SK-N-SH (cell line): ENCODE results near the gene RBM33. TPM values are rescaled to one million over a fixed set of nuclear protein-coding genes. Genes with fewer than 3 reads are reported as not detected.

Experiments used
- CTCF ChIA-PET: fragments of 300-600, 350-600 bp; formaldehyde crosslinking; extraction: SDS; loops from one replicate; lab custom pipeline; 2021; lab: Yijun Ruan, JAX
- POLR2A ChIA-PET: fragments of 350-600 bp; sonication (Branson Sonifier 250); formaldehyde crosslinking; extraction: SDS; loops from one replicate; lab custom pipeline; 2020; ENCODE audit warnings: antibody characterized with exemption, inconsistent platforms; lab: Yijun Ruan, JAX
- DNase-seq: peaks from one replicate; pipeline ENCODE4 v3.0.0; 2012
- H2AFZ ChIP-seq: fragments of 200-600 bp; sonication (generic); 2 replicates; pipeline ENCODE4 v1.8.1; 2016; ENCODE audit warnings: antibody characterized with exemption, mild to moderate bottlenecking, low read depth
- H3F3A ChIP-seq: fragments of 200-600 bp; sonication (generic); replicated peaks from 2 replicates; pipeline ENCODE3; 2016; ENCODE audit warnings: antibody characterized with exemption, mild to moderate bottlenecking; ENCODE audit not compliant: insufficient read depth
- H3K27ac ChIP-seq, 2 experiments: fragments of 200-500 bp in 1 of 2; fragments of 200-600 bp in 1 of 2; sonication (Bioruptor generic) in 1 of 2; sonication (generic), shearing (Covaris generic) in 1 of 2; 2 replicates each; pipeline versions ENCODE4 v1.5.1 to v1.6.1; 2014 to 2016; ENCODE audit warnings: low read depth in 2 of 2, inconsistent platforms in 1 of 2, low read length in 1 of 2, mild to moderate bottlenecking in 1 of 2, mixed read lengths in 1 of 2
- H3K27me3 ChIP-seq: fragments of 200-600 bp; sonication (generic), shearing (Covaris generic); 2 replicates; pipeline ENCODE4 v1.6.1; 2016; ENCODE audit warnings: mixed run types; ENCODE audit not compliant: insufficient read depth
- H3K36me3 ChIP-seq, 2 experiments: fragments of 200-500 bp in 1 of 2; fragments of 200-600 bp in 1 of 2; sonication (Bioruptor generic) in 1 of 2; sonication (generic) in 1 of 2; replicated peaks in 1 of 2; 2 replicates each; pipeline versions ENCODE3 to v1.5.1; 2014 to 2016; ENCODE audit warnings: low read length in 1 of 2, mild to moderate bottlenecking in 1 of 2; ENCODE audit not compliant: insufficient read depth in 2 of 2, control insufficient read depth in 1 of 2
- H3K4me1 ChIP-seq, 2 experiments: fragments of 200-500 bp in 1 of 2; fragments of 200-600 bp in 1 of 2; sonication (Bioruptor generic) in 1 of 2; sonication (generic), shearing (Covaris generic) in 1 of 2; 2 replicates each; pipeline versions ENCODE4 v1.5.1 to v1.6.1; 2014 to 2016; ENCODE audit warnings: low read depth in 1 of 2, low read length in 1 of 2, mixed run types in 1 of 2; ENCODE audit not compliant: insufficient read depth in 2 of 2, control insufficient read depth in 1 of 2
- H3K4me2 ChIP-seq: fragments of 200-600 bp; sonication (generic), shearing (Covaris generic); 2 replicates; pipeline ENCODE4 v1.6.1; 2017; ENCODE audit warnings: mixed run types
- H3K4me3 ChIP-seq, 2 experiments: fragments of 200-500 bp in 1 of 2; fragments of 200-600 bp in 1 of 2; sonication (Bioruptor generic) in 1 of 2; sonication (generic), shearing (Covaris generic) in 1 of 2; 2 replicates each; pipeline versions ENCODE4 v1.5.1 to v1.8.1; 2014 to 2016; ENCODE audit warnings: low read depth in 2 of 2, inconsistent platforms in 1 of 2, low read length in 1 of 2, mild to moderate bottlenecking in 1 of 2, mixed read lengths in 1 of 2, moderate library complexity in 1 of 2
- H3K79me2 ChIP-seq: fragments of 200-600 bp; sonication (generic); 2 replicates; pipeline ENCODE4 v1.8.1; 2017; ENCODE audit warnings: mild to moderate bottlenecking; ENCODE audit not compliant: insufficient read depth
- H3K9ac ChIP-seq: fragments of 200-600 bp; sonication (generic); 2 replicates; pipeline ENCODE4 v1.6.1; 2017; ENCODE audit warnings: mixed run types
- H3K9me2 ChIP-seq: fragments of 200-600 bp; sonication (generic); 2 replicates; pipeline ENCODE4 v1.6.1; 2017; ENCODE audit warnings: mixed run types
- H3K9me3 ChIP-seq: fragments of 200-600 bp; sonication (generic); 2 replicates; pipeline ENCODE4 v1.6.1; 2017; ENCODE audit warnings: mixed run types, mild to moderate bottlenecking, moderate library complexity
- H4K20me1 ChIP-seq: fragments of 200-600 bp; sonication (generic); 2 replicates; pipeline ENCODE4 v1.6.1; 2017; ENCODE audit warnings: mild to moderate bottlenecking, mixed run types; ENCODE audit not compliant: insufficient read depth
- CHD2 ChIP-seq: fragments of 150-350 bp; IDR thresholded peaks from 2 replicates; pipeline ENCODE4 v1.6.1; 2018; ENCODE audit warnings: low read length; ENCODE audit not compliant: partially characterized antibody
- EP300 ChIP-seq, 2 experiments: IDR thresholded peaks; 2 replicates each; pipeline versions ENCODE4 v1.4.0 to v1.6.1; 2012; ENCODE audit warnings: borderline replicate concordance in 1 of 2, low read depth in 1 of 2, low read length in 1 of 2
- FOXJ3 ChIP-seq: sonication (generic); formaldehyde crosslinking; IDR thresholded peaks from 2 replicates; pipeline ENCODE4 v1.5.1; 2020; ENCODE audit warnings: mild to moderate bottlenecking, missing genetic modification reagents
- FOXM1 ChIP-seq: IDR thresholded peaks from 2 replicates; pipeline ENCODE4 v1.4.0; 2012; ENCODE audit warnings: low read depth, mild to moderate bottlenecking
- GABPA ChIP-seq: IDR thresholded peaks from 2 replicates; pipeline ENCODE4 v1.4.0; 2012; ENCODE audit warnings: low read depth, mild to moderate bottlenecking
- GATA2 ChIP-seq: sonication (generic); formaldehyde crosslinking; IDR thresholded peaks from 2 replicates; pipeline ENCODE4 v1.5.0; 2020; ENCODE audit warnings: mild to moderate bottlenecking, missing genetic modification reagents
- MEF2A ChIP-seq: IDR thresholded peaks from 2 replicates; pipeline ENCODE4 v1.4.0; 2012; ENCODE audit warnings: low read depth, borderline replicate concordance
- NFIC ChIP-seq: IDR thresholded peaks from 2 replicates; pipeline ENCODE4 v1.4.0; 2012; ENCODE audit warnings: borderline replicate concordance
- PBX3 ChIP-seq: IDR thresholded peaks from 2 replicates; pipeline ENCODE4; 2012
- RCOR1 ChIP-seq: fragments of 150-350 bp; IDR thresholded peaks from 2 replicates; pipeline ENCODE4 v1.6.1; 2017; ENCODE audit warnings: antibody characterized with exemption, low read length
- RFX5 ChIP-seq: IDR thresholded peaks from 2 replicates; pipeline ENCODE4 v1.6.1; 2012; ENCODE audit warnings: mild to moderate bottlenecking, improper control_type of control experiment, low read length
- SIN3A ChIP-seq: IDR thresholded peaks from 2 replicates; pipeline ENCODE4 v1.6.1; 2012; ENCODE audit warnings: low read depth, mild to moderate bottlenecking, low read length, moderate library complexity, borderline replicate concordance
- TCF12 ChIP-seq: IDR thresholded peaks from 2 replicates; pipeline ENCODE4 v1.4.0; 2012
- TEAD4 ChIP-seq: IDR thresholded peaks from 2 replicates; pipeline ENCODE4 v1.4.0; 2012; ENCODE audit warnings: mild to moderate bottlenecking, borderline replicate concordance; ENCODE audit not compliant: insufficient read depth
- USF1 ChIP-seq: IDR thresholded peaks from 2 replicates; pipeline ENCODE4 v1.4.0; 2012; ENCODE audit warnings: low read depth, borderline replicate concordance
- YY1 ChIP-seq: IDR thresholded peaks from 2 replicates; pipeline ENCODE4 v1.4.0; 2012; ENCODE audit warnings: low read depth, mild to moderate bottlenecking
- WGBS: methylation state at CpG from one replicate; pipeline ENCODE4 v1.1.6; 2017; ENCODE audit warnings: low lambda C conversion rate; 5-methylcytosine and 5-hydroxymethylcytosine counted together
- polyA plus RNA-seq, 3 experiments: library from polyadenylated mRNA; depleted of rRNA; stranded (reverse); fragments of >200 nt; gene quantifications; 2 replicates each; pipeline ENCODE4 v1.2.3, GENCODE V29; 2012

The RBM33 gene
- polyA plus RNA-seq, 1 of the 3 experiments (the other 2 are of a cell fraction) = 13.8 TPM

GRCh38 chr7:155799514-155799913, 155.1 kb downstream of the RBM33 start:
- H3K27ac ChIP-seq = no peak overlapping the region
- H3K27me3 ChIP-seq = peaks cover 83% of the 10 kb centered on the region
- H3K9me2 ChIP-seq = no peaks in the 10 kb centered on the region
- H3K36me3 ChIP-seq = no peaks in the 10 kb centered on the region
- H3K4me3 ChIP-seq = no peak overlapping the region
- no peak overlapping the region for H2AFZ ChIP-seq
- H3K4me1 ChIP-seq = peaks cover 0 to 5% of the 10 kb centered on the region in 2 experiments; a peak in 2 of 4 replicates
- POLR2A ChIA-PET = no interaction called here
- no peak overlapping the region for H3K9ac ChIP-seq
- no peaks in the 10 kb centered on the region for H3K9me3 ChIP-seq
- H4K20me1 ChIP-seq = no peaks in the 10 kb centered on the region
- H3F3A ChIP-seq = no peaks in the 10 kb centered on the region
- CTCF ChIA-PET = interaction anchor here (0.8 to 1.5 kb wide), 5 partner anchors 9 to 674 kb away, joined by 3 to 4 read pairs (median 3); partner anchors contain the start of gene SHH
- 38% methylated on average over 19 of the region's 19 CpGs for WGBS
- no peak overlapping the region for H3K4me2 ChIP-seq
- TF ChIP-seq USF1 (0 out of 2 replicates have a peak, but pooled peaks have one; percentile 17), YY1 (no peak)
- no peaks in the 10 kb centered on the region for H3K79me2 ChIP-seq
- peak; percentile 28 for DNase-seq

GRCh38 chr7:155800301-155800700, 155.8 kb downstream of the RBM33 start:
- TF ChIP-seq SIN3A (no peak), GATA2 (CRISPR knock-in tag) (no peak), NFIC (no peak), TEAD4 (no peak), FOXJ3 (no peak), CHD2 (no peak), GABPA (no peak), RCOR1 (no peak), TCF12 (no peak), RFX5 (no peak), MEF2A (no peak), EP300 (IDR thresholded peaks at IDR 0.05; ENCODE audit: borderline replicate concordance in 1 of 2, low read depth in 1 of 2, low read length in 1 of 2) (no peak), FOXM1 (no peak), PBX3 (no peak)
- no peaks in the 10 kb centered on the region for H3K9me3 ChIP-seq
- no peak overlapping the region for H3K4me2 ChIP-seq
- no peak overlapping the region for H2AFZ ChIP-seq
- H3K4me1 ChIP-seq = peaks cover 0 to 11% of the 10 kb centered on the region in 2 experiments; a peak in 2 of 4 replicates
- H3K9me2 ChIP-seq = no peaks in the 10 kb centered on the region
- no peaks in the 10 kb centered on the region for H3K36me3 ChIP-seq
- WGBS = 3% methylated on average over 10 of the region's 11 CpGs
- H3K4me3 ChIP-seq = no peak overlapping the region
- ChIA-PET POLR2A (no interaction called here), CTCF (interaction anchor here (0.8 kb wide), 1 partner anchor 10 kb away, joined by 3 read pairs; no protein-coding TSS in a partner anchor)
- no peaks in the 10 kb centered on the region for H3F3A ChIP-seq
- peaks cover 88% of the 10 kb centered on the region for H3K27me3 ChIP-seq
- H3K9ac ChIP-seq = no peak overlapping the region
- H3K27ac ChIP-seq = no peak overlapping the region
- no peaks in the 10 kb centered on the region for H3K79me2 ChIP-seq
- peak; percentile 41 for DNase-seq
- H4K20me1 ChIP-seq = no peaks in the 10 kb centered on the region
